ENCODE results near the gene TIA1.

DNA sequence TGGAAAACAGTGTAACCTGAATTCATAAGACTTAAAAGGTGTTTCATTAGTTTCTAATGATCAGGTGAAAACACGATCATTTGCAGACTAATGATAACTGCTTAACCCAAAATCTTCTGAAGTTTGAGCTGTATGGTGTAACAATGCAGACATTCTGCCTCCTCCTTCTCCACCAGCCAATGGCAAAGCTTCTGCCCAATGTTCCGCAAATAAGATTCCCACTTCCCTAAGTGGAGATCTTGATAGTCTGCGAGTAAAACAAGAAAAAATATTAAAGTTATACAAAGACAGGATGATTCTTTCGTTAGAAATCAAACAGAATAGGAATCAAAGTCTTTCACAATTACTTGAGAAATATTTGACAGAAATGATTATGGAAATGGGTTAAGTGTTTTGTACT lies 65.7 kb downstream of the TIA1 start:
- TF ChIP-seq, protein P1, sequence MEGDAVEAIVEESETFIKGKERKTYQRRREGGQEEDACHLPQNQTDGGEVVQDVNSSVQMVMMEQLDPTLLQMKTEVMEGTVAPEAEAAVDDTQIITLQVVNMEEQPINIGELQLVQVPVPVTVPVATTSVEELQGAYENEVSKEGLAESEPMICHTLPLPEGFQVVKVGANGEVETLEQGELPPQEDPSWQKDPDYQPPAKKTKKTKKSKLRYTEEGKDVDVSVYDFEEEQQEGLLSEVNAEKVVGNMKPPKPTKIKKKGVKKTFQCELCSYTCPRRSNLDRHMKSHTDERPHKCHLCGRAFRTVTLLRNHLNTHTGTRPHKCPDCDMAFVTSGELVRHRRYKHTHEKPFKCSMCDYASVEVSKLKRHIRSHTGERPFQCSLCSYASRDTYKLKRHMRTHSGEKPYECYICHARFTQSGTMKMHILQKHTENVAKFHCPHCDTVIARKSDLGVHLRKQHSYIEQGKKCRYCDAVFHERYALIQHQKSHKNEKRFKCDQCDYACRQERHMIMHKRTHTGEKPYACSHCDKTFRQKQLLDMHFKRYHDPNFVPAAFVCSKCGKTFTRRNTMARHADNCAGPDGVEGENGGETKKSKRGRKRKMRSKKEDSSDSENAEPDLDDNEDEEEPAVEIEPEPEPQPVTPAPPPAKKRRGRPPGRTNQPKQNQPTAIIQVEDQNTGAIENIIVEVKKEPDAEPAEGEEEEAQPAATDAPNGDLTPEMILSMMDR (IDR thresholded peaks at IDR 0.05): no peak
- no peak for TF ChIP-seq POLR2A (IDR thresholded peaks at IDR 0.05)

All from thyroid gland (tissue), 4 donors.